Endothelial cell of umbilical vein (primary cell): ENCODE results near the gene NLRP13. TPM values are rescaled to one million over a fixed set of nuclear protein-coding genes. Genes with fewer than 3 reads are reported as not detected.

Source experiments
- BruUV-seq: library from RNA; stranded (reverse); fragments of 400-500 nt; replicated peaks from 2 replicates; lab custom pipeline; 2021; lab: Mats Ljungman, UMichigan
- CTCF ChIA-PET: fragments of 300-600, 350-600 bp; sonication (Branson Sonifier 250); formaldehyde crosslinking; loops from one replicate; lab custom pipeline; 2021; ENCODE audit warnings: antibody characterized with exemption, inconsistent platforms; lab: Charles Lee
- POLR2A ChIA-PET: fragments of 300-600, 350-600 bp; sonication (Branson Sonifier 250); formaldehyde crosslinking; loops from one replicate; lab custom pipeline; 2021; ENCODE audit warnings: antibody characterized with exemption, inconsistent platforms; lab: Charles Lee
- DNase-seq: peaks from one replicate; pipeline ENCODE4 v3.0.0-alpha.2; 2011; ENCODE audit warnings: low read depth, low spot score
- FAIRE-seq: peaks from 2 replicates; lab custom pipeline; 2011; peaks lifted over from hg19 to GRCh38; lab: Jason Lieb, UNC
- H2AFZ ChIP-seq: 2 replicates; pipeline ENCODE4 v1.6.0; 2012; ENCODE audit warnings: low read depth, low read length, control low read depth, inconsistent platforms
- H3K27ac ChIP-seq: 2 replicates; pipeline ENCODE4 v1.5.1; 2011; ENCODE audit warnings: low read depth, mild to moderate bottlenecking, control low read depth, low read length, moderate library complexity; ENCODE audit not compliant: insufficient read depth
- H3K27me3 ChIP-seq, 2 experiments: 2 replicates each; pipeline versions ENCODE4 v1.6.0 to v1.6.1; 2011; ENCODE audit warnings: low read length in 2 of 2, mixed read lengths in 1 of 2; ENCODE audit not compliant: control insufficient read depth in 2 of 2, insufficient read depth in 2 of 2
- H3K36me3 ChIP-seq, 2 experiments: 2 replicates in 1 of 2; 3 replicates in 1 of 2; pipeline ENCODE4 v1.5.1; 2011; ENCODE audit warnings: low read length in 2 of 2, mild to moderate bottlenecking in 1 of 2, moderate library complexity in 1 of 2; ENCODE audit not compliant: control insufficient read depth in 2 of 2, insufficient read depth in 2 of 2; ENCODE audit errors: extremely low read depth in 1 of 2
- H3K4me1 ChIP-seq: 3 replicates; pipeline ENCODE4 v1.5.1; 2011; ENCODE audit warnings: mild to moderate bottlenecking, low read length; ENCODE audit not compliant: control insufficient read depth, insufficient read depth; ENCODE audit errors: extremely low read depth
- H3K4me2 ChIP-seq: 2 replicates; pipeline ENCODE4 v1.6.1; 2011; ENCODE audit warnings: low read length, control low read depth, mixed read lengths; ENCODE audit not compliant: insufficient read depth
- H3K4me3 ChIP-seq, 3 experiments: fragments of 200-600 bp in 1 of 3; sonication (generic), shearing (Covaris generic) in 1 of 3; replicated peaks in 1 of 3; 2 replicates each; pipeline ENCODE4 v1.5.1; 2011 to 2016; ENCODE audit warnings: control low read depth in 3 of 3, low read length in 3 of 3, mild to moderate bottlenecking in 2 of 3, inconsistent platforms in 1 of 3, low read depth in 1 of 3, moderate library complexity in 1 of 3; ENCODE audit not compliant: insufficient read depth in 1 of 3
- H3K79me2 ChIP-seq: 2 replicates; pipeline ENCODE4 v1.6.0; 2012; ENCODE audit warnings: low read length, inconsistent platforms; ENCODE audit not compliant: control insufficient read depth, insufficient read depth
- H3K9ac ChIP-seq: replicated peaks from 2 replicates; pipeline ENCODE3; 2011; ENCODE audit warnings: low read length, control low read depth; ENCODE audit not compliant: insufficient read depth; ENCODE audit errors: extremely low read depth
- H3K9me1 ChIP-seq: replicated peaks from 3 replicates; pipeline ENCODE4 v1.6.0; 2011; ENCODE audit warnings: mild to moderate bottlenecking, low read length; ENCODE audit not compliant: control insufficient read depth, insufficient read depth; ENCODE audit errors: extremely low read depth
- H3K9me3 ChIP-seq: replicated peaks from 2 replicates; pipeline ENCODE4 v1.5.1; 2012; ENCODE audit warnings: low read length, inconsistent platforms; ENCODE audit not compliant: control insufficient read depth, insufficient read depth
- H4K20me1 ChIP-seq: replicated peaks from 2 replicates; pipeline ENCODE3; 2011; ENCODE audit warnings: mild to moderate bottlenecking, low read length; ENCODE audit not compliant: control insufficient read depth, insufficient read depth; ENCODE audit errors: extremely low read depth
- CTCF ChIP-seq, 2 donors: IDR thresholded peaks; 1 replicate in 1 of 2; 2 replicates in 1 of 2; pipeline ENCODE4 v1.5.1; 2011; ENCODE audit warnings: low read length in 2 of 2, mild to moderate bottlenecking in 2 of 2, moderate library complexity in 2 of 2, control low read depth in 1 of 2, inconsistent platforms in 1 of 2, low read depth in 1 of 2; ENCODE audit not compliant: insufficient read depth in 1 of 2; ENCODE audit errors: extremely low read depth in 1 of 2
- EZH2 ChIP-seq: IDR thresholded peaks from 2 replicates; pipeline ENCODE4 v1.6.1; 2012; ENCODE audit warnings: borderline replicate concordance, low read depth, mild to moderate bottlenecking, moderate library complexity, low read length, inconsistent platforms; ENCODE audit not compliant: severe bottlenecking
- FOS ChIP-seq: IDR thresholded peaks from 2 replicates; pipeline ENCODE4 v1.6.1; 2011; ENCODE audit warnings: mild to moderate bottlenecking, low read length, moderate library complexity, borderline replicate concordance; ENCODE audit not compliant: insufficient read depth
- GATA2 ChIP-seq: IDR thresholded peaks from 2 replicates; pipeline ENCODE4 v1.7.0; 2011; ENCODE audit warnings: low read depth, mild to moderate bottlenecking, moderate library complexity, mixed read lengths, low read length; ENCODE audit not compliant: insufficient read length, insufficient read depth
- JUN ChIP-seq: IDR thresholded peaks from 2 replicates; pipeline ENCODE4 v1.6.1; 2011; ENCODE audit warnings: borderline replicate concordance, low read depth; ENCODE audit not compliant: insufficient read length, insufficient read depth
- MAX ChIP-seq: IDR thresholded peaks from 2 replicates; pipeline ENCODE4 v1.6.1; 2011; ENCODE audit not compliant: insufficient read depth, insufficient read length
- MYC ChIP-seq: IDR thresholded peaks from one replicate; pipeline ENCODE4 v1.6.1; 2011; ENCODE audit warnings: mild to moderate bottlenecking, low read depth, low read length
- POLR2A ChIP-seq: IDR thresholded peaks from 2 replicates; pipeline ENCODE4 v1.6.1; 2012; ENCODE audit warnings: low read depth, mild to moderate bottlenecking, control low read depth, low read length
- POLR2AphosphoS5 ChIP-seq: IDR thresholded peaks from 2 replicates; pipeline ENCODE4 v1.6.1; 2012; ENCODE audit warnings: low read depth, mild to moderate bottlenecking, control low read depth, low read length, moderate library complexity; ENCODE audit not compliant: insufficient read depth
- dilution Hi-C: fragments of 300-500 bp; cut with MboI; formaldehyde crosslinking; loops from one replicate; pipeline ENCODE4 v1.15.0; 2019; ENCODE audit warnings: low sequenced_read_pairs; ENCODE audit not compliant: extremely low pct_ligation_motif_present
- intact Hi-C: fragments of 100-400 bp; cut with micrococcal nuclease; formaldehyde crosslinking; loops from one replicate; pipeline ENCODE4 v1.10.0; 2022
- polyA plus RNA-seq, 4 experiments: library from polyadenylated mRNA; depleted of rRNA in 3 of 4; stranded (reverse) in 3 of 4; unstranded in 1 of 4; fragments of >200 nt; gene quantifications; 2 replicates each; pipeline versions ENCODE4 v1.2.1 to v1.2.3, GENCODE V29; 2011 to 2012; ENCODE audit warnings: missing spikeins in 1 of 4
- total RNA-seq: library from RNA; stranded (reverse); gene quantifications from 2 replicates; pipeline ENCODE4 v1.2.3, GENCODE V29; 2021

Gene NLRP13
- total and polyA plus RNA-seq, 2 donors (not counting 3 experiments of a cell fraction or from before 2014, with no cell fraction given) = not detected

- Histone ChIP-seq H3K4me3 (no peak overlapping the region), H3K9me1 (no peaks in the 10 kb centered on the region), H3K27ac (no peak overlapping the region), H3K4me1 (no peaks in the 10 kb centered on the region), H3K36me3 (no peaks in the 10 kb centered on the region), H3K79me2 (no peaks in the 10 kb centered on the region), H4K20me1 (no peaks in the 10 kb centered on the region), H3K9ac (no peak overlapping the region), H2AFZ (no peak overlapping the region), H3K9me3 (peaks cover 7% of the 10 kb centered on the region), H3K4me2 (no peak overlapping the region), H3K27me3 (no peaks in the 10 kb centered on the region)
- DNase-seq (no peak), FAIRE-seq (no peak)
- intact Hi-C loops = no loop called here
- dilution Hi-C loops = no loop called here
- TF ChIP-seq POLR2A = no peak
- no peak for TF ChIP-seq EZH2
- TF ChIP-seq GATA2 = no peak
- no peak for TF ChIP-seq CTCF (IDR thresholded peaks at IDR 0.05; ENCODE audit: extremely low read depth in 1 of 2, insufficient read depth in 1 of 2, low read depth in 1 of 2, low read length in 2 of 2)
- TF ChIP-seq JUN = no peak
- TF ChIP-seq POLR2AphosphoS5 = no peak
- TF ChIP-seq MAX = no peak
- no peak for TF ChIP-seq FOS
- no peak for TF ChIP-seq MYC
- CTCF ChIA-PET = no interaction called here
- BruUV-seq = no TSS peak
- POLR2A ChIA-PET = no interaction called here
These were observed 61.4 kb downstream of the NLRP13 start for GRCh38 chr19:55870736-55871135.
